Activated naive CD4-positive, alpha-beta T cell treated with anti-CD3 and anti-CD28 coated beads, Interleukin-2, amount 50 U/mL, for 16 hours (primary cell): Measurements from ENCODE around the gene KRT83.
"Not testable (repeated sequence)": the region's sequence is repeated elsewhere in the genome, so short reads cannot be mapped to it uniquely, and the experiment has no call there.

Experiments used
- DNase-seq: peaks from one replicate; pipeline ENCODE4 v3.0.0-alpha.2; 2020

Gene KRT83

GRCh38 chr12:52307836-52308805 is 13.1 kb downstream of the KRT83 start:
- DNase-seq, result peak; percentile 40

GRCh38 chr12:52306731-52307130 is 14.5 kb downstream of the KRT83 start:
- DNase-seq, result no peak

- DNase-seq, result no peak
Measured at GRCh38 chr12:52305921-52306705, 15.1 kb downstream of the KRT83 start.

GRCh38 chr12:52304941-52305411 is 16.2 kb downstream of the KRT83 start:
- not testable (repeated sequence) for DNase-seq

GRCh38 chr12:52302242-52302914 is 18.8 kb downstream of the KRT83 start:
- not testable (repeated sequence) for DNase-seq

GRCh38 chr12:52301721-52302120 is 19.5 kb downstream of the KRT83 start:
- not testable (repeated sequence) for DNase-seq

- no peak for DNase-seq
Measured at GRCh38 chr12:52300796-52301691, 20.2 kb downstream of the KRT83 start.

GRCh38 chr12:52298677-52299190 is 22.5 kb downstream of the KRT83 start:
- DNase-seq, result no peak

- DNase-seq, result no peak
Measured at GRCh38 chr12:52296572-52297215, 24.5 kb downstream of the KRT83 start.

GRCh38 chr12:52295663-52296062 is 25.5 kb downstream of the KRT83 start:
- DNase-seq, result no peak

GRCh38 chr12:52294803-52295202 is 26.4 kb downstream of the KRT83 start:
- DNase-seq, result no peak

- no peak for DNase-seq
Measured at GRCh38 chr12:52293926-52294325, 27.3 kb downstream of the KRT83 start.

GRCh38 chr12:52291267-52291935 is 29.8 kb downstream of the KRT83 start, which contains the start of gene KRT81:
KRT81 (minus strand) TSS chr12:52291534; CDS start chr12:52291465, 69 bp downstream.
- no peak for DNase-seq

- not testable (repeated sequence) for DNase-seq
Measured at GRCh38 chr12:52290483-52291134, 30.6 kb downstream of the KRT83 start.

- DNase-seq, result not testable (repeated sequence)
Measured at GRCh38 chr12:52287816-52288805, 33.1 kb downstream of the KRT83 start.

GRCh38 chr12:52286857-52287785 is 34.1 kb downstream of the KRT83 start:
- DNase-seq, result not testable (repeated sequence)

GRCh38 chr12:52285851-52286530 is 35.2 kb downstream of the KRT83 start:
- no peak for DNase-seq
